Endothelial cell of umbilical vein (primary cell): ENCODE measurements around the gene SURF6.

Experiments used
- MYC ChIP-seq: IDR thresholded peaks from one replicate; pipeline ENCODE4 v1.6.1; 2011; ENCODE audit warnings: mild to moderate bottlenecking, low read depth, low read length
- POLR2A ChIP-seq: IDR thresholded peaks from 2 replicates; pipeline ENCODE4 v1.6.1; 2012; ENCODE audit warnings: low read depth, mild to moderate bottlenecking, control low read depth, low read length
- POLR2AphosphoS5 ChIP-seq: IDR thresholded peaks from 2 replicates; pipeline ENCODE4 v1.6.1; 2012; ENCODE audit warnings: low read depth, mild to moderate bottlenecking, control low read depth, low read length, moderate library complexity; ENCODE audit not compliant: insufficient read depth
- TF ChIP-seq, protein P1 (sequence below): IDR thresholded peaks from 2 replicates; pipeline ENCODE4 v1.6.1; 2011; ENCODE audit not compliant: insufficient read depth, insufficient read length
- TF ChIP-seq, protein P2 (sequence below), 2 donors: IDR thresholded peaks; 1 replicate in 1 of 2; 2 replicates in 1 of 2; pipeline ENCODE4 v1.5.1; 2011; ENCODE audit warnings: low read length in 2 of 2, mild to moderate bottlenecking in 2 of 2, moderate library complexity in 2 of 2, control low read depth in 1 of 2, inconsistent platforms in 1 of 2, low read depth in 1 of 2; ENCODE audit not compliant: insufficient read depth in 1 of 2; ENCODE audit errors: extremely low read depth in 1 of 2

DNA sequence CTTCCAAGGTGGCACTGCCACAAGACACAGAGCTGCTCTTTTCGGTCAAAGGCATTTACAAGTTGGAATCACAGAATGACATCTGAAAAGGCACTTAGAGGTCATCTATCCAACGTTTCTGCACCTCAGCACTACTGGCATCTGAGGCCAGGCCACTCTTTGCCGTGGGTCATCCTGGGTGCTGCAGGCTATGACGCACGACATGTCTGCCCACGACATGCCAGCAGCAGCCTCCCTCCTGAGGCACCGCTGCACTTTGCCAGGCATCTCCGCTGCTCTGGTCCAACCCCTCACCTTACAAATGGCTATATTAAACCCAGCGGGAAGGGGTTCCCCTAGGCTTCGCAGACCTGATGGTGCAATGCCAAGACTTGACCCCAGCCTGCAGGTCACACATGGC is 31.8 kb upstream of the SURF6 start:
- TF ChIP-seq POLR2AphosphoS5 (no peak), POLR2A (no peak), MYC (no peak)
- TF ChIP-seq, protein P1, sequence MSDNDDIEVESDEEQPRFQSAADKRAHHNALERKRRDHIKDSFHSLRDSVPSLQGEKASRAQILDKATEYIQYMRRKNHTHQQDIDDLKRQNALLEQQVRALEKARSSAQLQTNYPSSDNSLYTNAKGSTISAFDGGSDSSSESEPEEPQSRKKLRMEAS, result no peak
- TF ChIP-seq, protein P2, sequence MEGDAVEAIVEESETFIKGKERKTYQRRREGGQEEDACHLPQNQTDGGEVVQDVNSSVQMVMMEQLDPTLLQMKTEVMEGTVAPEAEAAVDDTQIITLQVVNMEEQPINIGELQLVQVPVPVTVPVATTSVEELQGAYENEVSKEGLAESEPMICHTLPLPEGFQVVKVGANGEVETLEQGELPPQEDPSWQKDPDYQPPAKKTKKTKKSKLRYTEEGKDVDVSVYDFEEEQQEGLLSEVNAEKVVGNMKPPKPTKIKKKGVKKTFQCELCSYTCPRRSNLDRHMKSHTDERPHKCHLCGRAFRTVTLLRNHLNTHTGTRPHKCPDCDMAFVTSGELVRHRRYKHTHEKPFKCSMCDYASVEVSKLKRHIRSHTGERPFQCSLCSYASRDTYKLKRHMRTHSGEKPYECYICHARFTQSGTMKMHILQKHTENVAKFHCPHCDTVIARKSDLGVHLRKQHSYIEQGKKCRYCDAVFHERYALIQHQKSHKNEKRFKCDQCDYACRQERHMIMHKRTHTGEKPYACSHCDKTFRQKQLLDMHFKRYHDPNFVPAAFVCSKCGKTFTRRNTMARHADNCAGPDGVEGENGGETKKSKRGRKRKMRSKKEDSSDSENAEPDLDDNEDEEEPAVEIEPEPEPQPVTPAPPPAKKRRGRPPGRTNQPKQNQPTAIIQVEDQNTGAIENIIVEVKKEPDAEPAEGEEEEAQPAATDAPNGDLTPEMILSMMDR (IDR thresholded peaks at IDR 0.05; ENCODE audit: extremely low read depth in 1 of 2, insufficient read depth in 1 of 2, low read depth in 1 of 2, low read length in 2 of 2), result no peak
